Measurements from ENCODE around the gene CCL24.
"Not testable (repeated sequence)": the region's sequence is repeated elsewhere in the genome, so short reads cannot be mapped to it uniquely, and the experiment has no call there.

GRCh38 chr7:75779035-75779434 is 34.6 kb downstream of the CCL24 start:
- TF ChIP-seq POLR2AphosphoS5 (IDR thresholded peaks at IDR 0.05; ENCODE audit: low read depth, low read length); POLR2A (IDR thresholded peaks at IDR 0.05; ENCODE audit: low read depth, low read length); SPI1 (IDR thresholded peaks at IDR 0.05; ENCODE audit: low read depth, low read length); POU2F2 (IDR thresholded peaks at IDR 0.05; ENCODE audit: low read depth, low read length); TAF1 (IDR thresholded peaks at IDR 0.05; ENCODE audit: low read depth, low read length); PAX5 (IDR thresholded peaks at IDR 0.05; ENCODE audit: insufficient read depth, low read length, severe bottlenecking): not testable (repeated sequence)
